ENCODE measurements around the gene CSPG4.

GRCh38 chr15:75631935-75632334, 80.7 kb downstream of the CSPG4 start:
- TF ChIP-seq CTCF (IDR thresholded peaks at IDR 0.05) (no peak), POLR2AphosphoS5 (IDR thresholded peaks at IDR 0.05; ENCODE audit: low read depth, low read length) (no peak), REST (IDR thresholded peaks at IDR 0.05; ENCODE audit: insufficient read depth in 1 of 2, low read depth in 2 of 2, low read length in 1 of 2) (no peak)

Measured in Panc1 (cell line).